GM23338 (cell line): Measurements from ENCODE around the gene PPP2R5C. TPM values are rescaled to one million over a fixed set of nuclear protein-coding genes. Genes with fewer than 3 reads are reported as not detected.

Experiments used
- ATAC-seq: fragments of 200-7000 bp; cut with Tn5 transposase; 3 replicates; pipeline ENCODE4 v1.9.1; 2020
- DNase-seq: peaks from one replicate; pipeline ENCODE4 v3.0.0-alpha.2; 2015; ENCODE audit warnings: low spot score
- H2AFZ ChIP-seq: fragments of 200-600 bp; sonication (generic); 2 replicates; pipeline ENCODE4 v1.8.0; 2016; ENCODE audit warnings: antibody characterized with exemption, mild to moderate bottlenecking, moderate library complexity
- H3F3A ChIP-seq: fragments of 200-600 bp; sonication (generic); replicated peaks from 2 replicates; pipeline ENCODE4 v1.8.0; 2017; ENCODE audit warnings: antibody characterized with exemption, mixed run types, low read depth
- H3K27ac ChIP-seq: fragments of 200-600 bp; sonication (generic); 2 replicates; pipeline ENCODE4 v1.6.1; 2016; ENCODE audit warnings: low read depth
- H3K27me3 ChIP-seq: fragments of 200-600 bp; sonication (generic); 2 replicates; pipeline ENCODE4 v1.8.0; 2016; ENCODE audit warnings: mild to moderate bottlenecking, mixed run types, moderate library complexity; ENCODE audit not compliant: insufficient read depth
- H3K36me3 ChIP-seq: fragments of 200-600 bp; sonication (generic); 2 replicates; pipeline ENCODE4 v1.8.0; 2016; ENCODE audit warnings: mild to moderate bottlenecking; ENCODE audit not compliant: insufficient read depth
- H3K4me1 ChIP-seq: fragments of 200-600 bp; sonication (generic); 2 replicates; pipeline ENCODE4 v1.8.0; 2016; ENCODE audit warnings: mild to moderate bottlenecking, moderate library complexity; ENCODE audit not compliant: insufficient read depth
- H3K4me2 ChIP-seq: fragments of 200-600 bp; sonication (generic); 2 replicates; pipeline ENCODE4 v1.7.1; 2017; ENCODE audit warnings: mixed run types
- H3K4me3 ChIP-seq: fragments of 200-600 bp; sonication (generic); 2 replicates; pipeline ENCODE4 v1.6.1; 2016; ENCODE audit warnings: mixed run types
- H3K79me2 ChIP-seq: fragments of 200-600 bp; sonication (generic); replicated peaks from 2 replicates; pipeline ENCODE4 v1.8.0; 2017; ENCODE audit warnings: mild to moderate bottlenecking; ENCODE audit not compliant: insufficient read depth
- H3K9me2 ChIP-seq: fragments of 200-600 bp; sonication (generic); 2 replicates; pipeline ENCODE4 v1.8.0; 2017; ENCODE audit not compliant: insufficient read depth
- H4K20me1 ChIP-seq: fragments of 200-600 bp; sonication (generic); replicated peaks from 2 replicates; pipeline ENCODE4 v1.8.0; 2017; ENCODE audit warnings: mild to moderate bottlenecking; ENCODE audit not compliant: insufficient read depth
- H3K27ac Mint-ChIP-seq: 2 replicates; pipeline ENCODE4 v1.8.0; 2020; ENCODE audit warnings: inconsistent platforms, mild to moderate bottlenecking, moderate library complexity, mixed read lengths
- H3K27me3 Mint-ChIP-seq: 3 replicates; pipeline ENCODE4 v1.8.0; 2022; ENCODE audit warnings: low read depth, mild to moderate bottlenecking, moderate library complexity, mixed read lengths, inconsistent platforms; ENCODE audit not compliant: insufficient read depth, poor library complexity
- H3K36me3 Mint-ChIP-seq: 3 replicates; pipeline ENCODE4 v1.8.0; 2021; ENCODE audit warnings: low read depth, mild to moderate bottlenecking, inconsistent platforms, moderate library complexity, mixed read lengths
- H3K4me1 Mint-ChIP-seq: 3 replicates; pipeline ENCODE4 v1.8.0; 2020; ENCODE audit warnings: mild to moderate bottlenecking, inconsistent platforms, mixed read lengths
- H3K4me3 Mint-ChIP-seq: 3 replicates; pipeline ENCODE4 v1.8.0; 2021; ENCODE audit warnings: moderate library complexity, mild to moderate bottlenecking, inconsistent platforms, mixed read lengths
- H3K9me3 Mint-ChIP-seq: 3 replicates; pipeline ENCODE4 v1.8.0; 2020; ENCODE audit warnings: moderate library complexity, mild to moderate bottlenecking, inconsistent platforms, mixed read lengths
- CREB1 ChIP-seq: fragments of 250-450 bp; sonication (Bioruptor Pico); IDR thresholded peaks from 2 replicates; pipeline ENCODE4 v1.5.0; 2020; ENCODE audit warnings: low read depth, mild to moderate bottlenecking, moderate library complexity
- CTCF ChIP-seq, 2 experiments: fragments of 200-600 bp in 1 of 2; sonication (generic) in 1 of 2; conservative IDR thresholded peaks; 2 replicates each; pipeline versions ENCODE4 v1.5.1 to v1.6.1; 2016 to 2017; ENCODE audit warnings: antibody characterized with exemption in 2 of 2, low read depth in 2 of 2, mild to moderate bottlenecking in 2 of 2, moderate library complexity in 1 of 2
- ETS1 ChIP-seq: IDR thresholded peaks from 2 replicates; pipeline ENCODE4 v1.6.1; 2016; ENCODE audit warnings: antibody characterized with exemption
- EZH2 ChIP-seq: fragments of 200-600 bp; sonication (generic); IDR thresholded peaks from one replicate; pipeline ENCODE4 v1.8.0; 2017; ENCODE audit warnings: antibody characterized with exemption, mild to moderate bottlenecking, low read depth; ENCODE audit not compliant: unreplicated experiment
- EZH2phosphoT487 ChIP-seq: fragments of 200-600 bp; sonication (generic); IDR thresholded peaks from one replicate; pipeline ENCODE4 v1.8.1; 2018; ENCODE audit warnings: antibody characterized with exemption; ENCODE audit not compliant: unreplicated experiment
- JUNB ChIP-seq: IDR thresholded peaks from one replicate; pipeline ENCODE4 v1.6.1; 2016; ENCODE audit warnings: antibody characterized with exemption; ENCODE audit not compliant: unreplicated experiment
- NANOG ChIP-seq: IDR thresholded peaks from 2 replicates; pipeline ENCODE4 v1.6.1; 2016; ENCODE audit warnings: antibody characterized with exemption, borderline replicate concordance
- POLR2AphosphoS5 ChIP-seq: IDR thresholded peaks from 2 replicates; pipeline ENCODE4 v1.6.1; 2016; ENCODE audit warnings: antibody characterized with exemption, low read depth
- REST ChIP-seq: IDR thresholded peaks from one replicate; pipeline ENCODE4 v1.6.1; 2018; ENCODE audit warnings: antibody characterized with exemption; ENCODE audit not compliant: unreplicated experiment
- STAT1 ChIP-seq: IDR thresholded peaks from one replicate; pipeline ENCODE4 v1.6.1; 2016; ENCODE audit warnings: antibody characterized with exemption; ENCODE audit not compliant: unreplicated experiment
- ZNF114 ChIP-seq: fragments of 250-450 bp; sonication (Bioruptor Pico); IDR thresholded peaks from 2 replicates; pipeline ENCODE4 v1.5.0; 2020; ENCODE audit warnings: mild to moderate bottlenecking, moderate library complexity
- ZNF331 ChIP-seq: fragments of 250-450 bp; sonication (Bioruptor Pico); IDR thresholded peaks from 2 replicates; pipeline ENCODE4 v1.5.0; 2020; ENCODE audit warnings: low read depth, mild to moderate bottlenecking, moderate library complexity
- polyA plus RNA-seq: library from polyadenylated mRNA; unstranded; fragments of >200 nt; fragmentation: Nextera tagmentation; extraction: Ambion mirVana; gene quantifications from 2 replicates; pipeline ENCODE4 v1.2.1, GENCODE V29; 2016
- total RNA-seq: library from RNA; depleted of rRNA; stranded (reverse); fragments of >200 nt; shearing (Covaris generic); gene quantifications from 2 replicates; pipeline ENCODE4 v1.2.3, GENCODE V29; 2014

PPP2R5C gene
- total and polyA plus RNA-seq, 2 experiments from 2014 or later, result 75.4 to 79.7 TPM

GRCh38 chr14:101774006-101774795 is 12.7 kb downstream of the PPP2R5C start:
- H3K36me3 ChIP-seq, result no peaks in the 10 kb centered on the region
- peaks cover 22% of the 10 kb centered on the region; the same call in 1 of the 2 replicates for H4K20me1 ChIP-seq
- no peak overlapping the region for H3K4me3 ChIP-seq
- no peaks in the 10 kb centered on the region for H3K9me2 ChIP-seq
- peaks cover 11% of the 10 kb centered on the region for H3K27me3 ChIP-seq
- DNase-seq (no peak), ATAC-seq (no peak)
- no peaks in the 10 kb centered on the region; the same call in 1 of the 2 replicates for H3K79me2 ChIP-seq
- H3K4me1 ChIP-seq, result no peaks in the 10 kb centered on the region
- Mint-ChIP-seq H3K9me3 (no peaks in the 10 kb centered on the region), H3K27me3 (peaks cover 11% of the 10 kb centered on the region), H3K4me1 (peaks cover 3% of the 10 kb centered on the region), H3K4me3 (no peak overlapping the region), H3K36me3 (no peaks in the 10 kb centered on the region), H3K27ac (no peak overlapping the region)
- H2AFZ ChIP-seq, result no peak overlapping the region
- H3F3A ChIP-seq, result no peaks in the 10 kb centered on the region
- TF ChIP-seq NANOG, result no peak
- TF ChIP-seq JUNB, result no peak
- no peak for TF ChIP-seq STAT1
- H3K27ac ChIP-seq, result no peak overlapping the region
- H3K4me2 ChIP-seq, result no peak overlapping the region

- DNase-seq, result no peak
- no peak for ATAC-seq
- Histone ChIP-seq H3F3A (no peaks in the 10 kb centered on the region), H3K36me3 (no peaks in the 10 kb centered on the region; the same call in 1 of the 2 replicates), H3K4me2 (no peak overlapping the region), H3K4me3 (no peak overlapping the region), H3K79me2 (no peaks in the 10 kb centered on the region; the same call in 1 of the 2 replicates), H3K27ac (no peak overlapping the region), H3K27me3 (peaks cover 17% of the 10 kb centered on the region), H4K20me1 (peaks cover 21% of the 10 kb centered on the region; the same call in 1 of the 2 replicates), H3K4me1 (no peaks in the 10 kb centered on the region; the same call in 1 of the 2 replicates), H3K9me2 (no peaks in the 10 kb centered on the region), H2AFZ (no peak overlapping the region)
- H3K27me3 Mint-ChIP-seq, result peaks cover 17% of the 10 kb centered on the region
- peaks cover 3% of the 10 kb centered on the region for H3K4me1 Mint-ChIP-seq
- no peaks in the 10 kb centered on the region for H3K9me3 Mint-ChIP-seq
- H3K4me3 Mint-ChIP-seq, result no peak overlapping the region
- no peaks in the 10 kb centered on the region for H3K36me3 Mint-ChIP-seq
- H3K27ac Mint-ChIP-seq, result no peak overlapping the region
- TF ChIP-seq ZNF331 (CRISPR knock-in tag) (no peak), STAT1 (no peak), NANOG (no peak), CTCF (conservative IDR thresholded peaks at IDR 0.05; ENCODE audit: low read depth in 2 of 2) (no peak), ZNF114 (CRISPR knock-in tag) (no peak), CREB1 (no peak), REST (no peak), ETS1 (no peak), POLR2AphosphoS5 (no peak), JUNB (no peak), EZH2phosphoT487 (no peak), EZH2 (no peak)
Observed at GRCh38 chr14:101774814-101775213, 13.3 kb downstream of the PPP2R5C start.
